AG04450 (cell line): ENCODE results near the gene LDB2. TPM values are rescaled to one million over a fixed set of nuclear protein-coding genes. Genes with fewer than 3 reads are reported as not detected.
A peak's percentile ranks its signal among the peaks of the same experiment; 100 is the strongest.

Source experiments
- CTCF ChIA-PET: fragments of 300-600, 350-600 bp; formaldehyde crosslinking; extraction: SDS; loops from one replicate; lab custom pipeline; 2022; ENCODE audit warnings: antibody characterized with exemption, inconsistent platforms; lab: Charles Lee
- POLR2A ChIA-PET: fragments of 350-600 bp; formaldehyde crosslinking; extraction: SDS; loops from one replicate; lab custom pipeline; 2021; ENCODE audit warnings: antibody characterized with exemption, inconsistent platforms; lab: Yijun Ruan, JAX
- DNase-seq: peaks from one replicate; pipeline ENCODE4 v3.0.0-alpha.2; 2011; ENCODE audit warnings: low read depth, low spot score
- H3K27ac ChIP-seq: one replicate; pipeline ENCODE4 v1.5.1; 2012; ENCODE audit warnings: low read depth, low read length, control low read depth
- H3K27me3 ChIP-seq: one replicate; pipeline ENCODE4 v1.6.0; 2012; ENCODE audit warnings: low read length; ENCODE audit not compliant: control insufficient read depth, insufficient read depth
- H3K4me3 ChIP-seq: 2 replicates; pipeline ENCODE4 v1.5.1; 2011; ENCODE audit warnings: mild to moderate bottlenecking, low read depth, low read length, control low read depth
- H3K9me3 ChIP-seq: 2 replicates; pipeline ENCODE4 v1.5.1; 2012; ENCODE audit warnings: low read length; ENCODE audit not compliant: control insufficient read depth, insufficient read depth
- CTCF ChIP-seq: IDR thresholded peaks from 2 replicates; pipeline ENCODE4 v1.5.1; 2011; ENCODE audit warnings: low read depth, low read length, control low read depth, inconsistent platforms
- polyA plus RNA-seq: library from polyadenylated mRNA; depleted of rRNA; stranded (reverse); fragments of >200 nt; gene quantifications from 2 replicates; pipeline ENCODE4 v1.2.3, GENCODE V29; 2011

The LDB2 gene
- polyA plus RNA-seq, 1 experiment, result 180 TPM

DNA sequence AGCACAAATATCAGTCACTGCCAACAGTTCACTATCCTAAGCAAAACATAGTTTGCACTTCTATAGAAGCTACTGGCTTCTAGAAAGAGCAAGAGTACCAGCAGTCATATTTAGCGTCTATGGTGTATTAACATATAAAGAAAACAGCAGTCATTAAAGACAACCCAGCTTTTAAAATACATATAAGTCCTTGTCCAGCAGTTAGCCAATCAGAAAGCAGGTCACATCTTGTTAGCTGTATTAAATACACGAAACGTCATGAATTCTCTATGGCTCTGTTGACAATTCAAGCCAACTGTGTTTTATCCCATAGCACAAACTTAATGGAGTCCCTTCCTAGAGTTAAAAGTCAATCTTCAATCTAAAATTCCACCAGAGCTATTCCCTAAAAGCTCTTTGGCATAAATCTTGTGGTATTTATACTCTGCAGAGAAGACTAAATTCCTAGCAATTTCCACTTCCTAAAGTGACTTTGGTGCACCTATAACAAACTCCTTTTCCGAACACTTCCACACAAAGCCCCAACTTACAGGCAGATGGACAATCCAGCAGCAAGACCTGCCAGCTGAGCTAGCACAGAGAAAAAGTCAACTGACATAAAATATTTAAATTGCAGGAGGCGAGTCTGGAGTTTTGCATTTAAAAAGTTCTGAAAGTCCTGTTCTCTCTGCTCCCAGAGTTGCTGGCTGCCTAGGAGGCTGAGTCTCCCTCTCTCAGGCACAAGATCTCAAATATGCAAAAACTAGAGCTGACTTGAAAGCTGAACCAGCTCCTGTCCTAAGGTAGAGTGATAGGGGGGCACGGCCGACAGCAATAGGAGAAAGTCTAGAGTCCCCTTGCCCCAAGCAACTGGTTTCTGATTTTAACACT lies 1.3 kb downstream of the LDB2 start:
- no peaks in the 10 kb centered on the region for H3K9me3 ChIP-seq
- TF ChIP-seq CTCF, result no peak
- CTCF ChIA-PET, result interaction anchor here (0.7 to 1.6 kb wide), 2 partner anchors 255 to 428 kb away, joined by 3 to 17 read pairs; no protein-coding TSS in a partner anchor
- POLR2A ChIA-PET, result interaction anchor here (0.6 kb wide), 1 partner anchor 106 kb away, joined by 5 read pairs; no protein-coding TSS in a partner anchor
- H3K27ac ChIP-seq, result peak overlapping the region; percentile 42
- H3K27me3 ChIP-seq, result no peaks in the 10 kb centered on the region
- peak; percentile 50 for DNase-seq
- peak overlapping the region; percentile 74 for H3K4me3 ChIP-seq

- H3K4me3 ChIP-seq, result no peak overlapping the region
- no peak overlapping the region for H3K27ac ChIP-seq
- DNase-seq, result no peak
- ChIA-PET POLR2A (no interaction called here), CTCF (interaction anchor here (0.5 kb wide), 1 partner anchor 16 kb away, joined by 4 read pairs; no protein-coding TSS in a partner anchor)
- no peak for TF ChIP-seq CTCF
- no peaks in the 10 kb centered on the region for H3K9me3 ChIP-seq
- no peaks in the 10 kb centered on the region for H3K27me3 ChIP-seq
These were observed 4.0 kb downstream of the LDB2 start for GRCh38 chr4:16894406-16894805.

GRCh38 chr4:16893141-16893651 lies 5.2 kb downstream of the LDB2 start:
- POLR2A ChIA-PET, result no interaction called here
- Histone ChIP-seq H3K27me3 (no peaks in the 10 kb centered on the region), H3K27ac (no peak overlapping the region), H3K4me3 (peak overlapping the region; percentile 29), H3K9me3 (no peaks in the 10 kb centered on the region)
- DNase-seq, result no peak
- CTCF ChIA-PET, result interaction anchor here (0.6 to 1.5 kb wide), 4 partner anchors 18 to 302 kb away, joined by 3 to 4 read pairs (median 4); no protein-coding TSS in a partner anchor
- TF ChIP-seq CTCF, result no peak

DNA sequence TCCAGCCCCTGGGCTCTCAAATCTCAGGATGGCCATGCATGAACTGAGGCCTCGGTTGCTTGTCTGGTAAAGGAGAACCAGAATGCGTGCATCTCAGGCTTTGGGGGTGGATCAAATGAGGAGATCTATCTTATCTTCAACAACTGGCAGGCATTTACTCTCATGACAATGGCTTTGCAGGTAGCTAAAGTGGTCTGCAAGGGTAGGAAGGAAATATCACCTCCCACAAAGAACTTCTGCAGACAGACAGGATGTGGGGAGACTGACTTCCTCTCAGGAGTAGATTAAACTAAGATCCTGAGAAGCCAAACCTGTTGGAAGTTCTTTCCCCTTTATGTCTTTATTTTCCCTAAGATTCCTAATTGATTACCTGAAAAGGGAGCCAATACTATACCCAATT lies 7.8 kb downstream of the LDB2 start:
- POLR2A ChIA-PET, result no interaction called here

More for the DNA sequence above, 7.8 kb downstream of the LDB2 start:
- Histone ChIP-seq H3K4me3 (no peak overlapping the region), H3K27me3 (no peaks in the 10 kb centered on the region), H3K27ac (no peak overlapping the region), H3K9me3 (no peaks in the 10 kb centered on the region)
- TF ChIP-seq CTCF, result no peak
- no peak for DNase-seq
- CTCF ChIA-PET, result interaction anchor here (0.7 to 1.1 kb wide), 3 partner anchors 81 to 433 kb away, joined by 3 to 4 read pairs (median 3); no protein-coding TSS in a partner anchor
